LNCAP (cell line): ENCODE data around the gene PPP2R5D.

Source experiments
- CTCF ChIP-seq: fragments of 450-650 bp; IDR thresholded peaks from 2 replicates; pipeline ENCODE4 v1.5.1; 2017; ENCODE audit warnings: mild to moderate bottlenecking

PPP2R5D gene

GRCh38 chr6:43016943-43017334, 32.6 kb downstream of the PPP2R5D start:
- no peak for TF ChIP-seq CTCF

GRCh38 chr6:43019152-43019551, 34.8 kb downstream of the PPP2R5D start:
- TF ChIP-seq CTCF = no peak

GRCh38 chr6:43020052-43020705, 35.8 kb downstream of the PPP2R5D start:
- TF ChIP-seq CTCF = no peak

GRCh38 chr6:43020847-43021246, 36.5 kb downstream of the PPP2R5D start:
- TF ChIP-seq CTCF = no peak

- TF ChIP-seq CTCF = no peak
Observed at GRCh38 chr6:43021270-43022047, 37.1 kb downstream of the PPP2R5D start, which contains the start of gene RRP36. Gene RRP36 (plus strand): TSS chr6:43021623. CDS start chr6:43021655, 32 bp downstream.

GRCh38 chr6:43024436-43024835, 40.1 kb downstream of the PPP2R5D start:
- TF ChIP-seq CTCF = no peak

GRCh38 chr6:43026365-43026764, 42.0 kb downstream of the PPP2R5D start:
- TF ChIP-seq CTCF = no peak
